SK-N-SH (cell line): ENCODE data around the gene GRIA1. TPM values are rescaled to one million over a fixed set of nuclear protein-coding genes. Genes with fewer than 3 reads are reported as not detected.

Experiments used
- CTCF ChIA-PET: fragments of 300-600, 350-600 bp; formaldehyde crosslinking; extraction: SDS; loops from one replicate; lab custom pipeline; 2021; lab: Yijun Ruan, JAX
- POLR2A ChIA-PET: fragments of 350-600 bp; sonication (Branson Sonifier 250); formaldehyde crosslinking; extraction: SDS; loops from one replicate; lab custom pipeline; 2020; ENCODE audit warnings: antibody characterized with exemption, inconsistent platforms; lab: Yijun Ruan, JAX
- DNase-seq: peaks from one replicate; pipeline ENCODE4 v3.0.0; 2012
- H2AFZ ChIP-seq: fragments of 200-600 bp; sonication (generic); 2 replicates; pipeline ENCODE4 v1.8.1; 2016; ENCODE audit warnings: antibody characterized with exemption, mild to moderate bottlenecking, low read depth
- H3F3A ChIP-seq: fragments of 200-600 bp; sonication (generic); replicated peaks from 2 replicates; pipeline ENCODE3; 2016; ENCODE audit warnings: antibody characterized with exemption, mild to moderate bottlenecking; ENCODE audit not compliant: insufficient read depth
- H3K27ac ChIP-seq, 2 experiments: fragments of 200-500 bp in 1 of 2; fragments of 200-600 bp in 1 of 2; sonication (Bioruptor generic) in 1 of 2; sonication (generic), shearing (Covaris generic) in 1 of 2; 2 replicates each; pipeline versions ENCODE4 v1.5.1 to v1.6.1; 2014 to 2016; ENCODE audit warnings: low read depth in 2 of 2, inconsistent platforms in 1 of 2, low read length in 1 of 2, mild to moderate bottlenecking in 1 of 2, mixed read lengths in 1 of 2
- H3K27me3 ChIP-seq: fragments of 200-600 bp; sonication (generic), shearing (Covaris generic); 2 replicates; pipeline ENCODE4 v1.6.1; 2016; ENCODE audit warnings: mixed run types; ENCODE audit not compliant: insufficient read depth
- H3K36me3 ChIP-seq, 2 experiments: fragments of 200-500 bp in 1 of 2; fragments of 200-600 bp in 1 of 2; sonication (Bioruptor generic) in 1 of 2; sonication (generic) in 1 of 2; replicated peaks in 1 of 2; 2 replicates each; pipeline versions ENCODE3 to v1.5.1; 2014 to 2016; ENCODE audit warnings: low read length in 1 of 2, mild to moderate bottlenecking in 1 of 2; ENCODE audit not compliant: insufficient read depth in 2 of 2, control insufficient read depth in 1 of 2
- H3K4me1 ChIP-seq, 2 experiments: fragments of 200-500 bp in 1 of 2; fragments of 200-600 bp in 1 of 2; sonication (Bioruptor generic) in 1 of 2; sonication (generic), shearing (Covaris generic) in 1 of 2; 2 replicates each; pipeline versions ENCODE4 v1.5.1 to v1.6.1; 2014 to 2016; ENCODE audit warnings: low read depth in 1 of 2, low read length in 1 of 2, mixed run types in 1 of 2; ENCODE audit not compliant: insufficient read depth in 2 of 2, control insufficient read depth in 1 of 2
- H3K4me2 ChIP-seq: fragments of 200-600 bp; sonication (generic), shearing (Covaris generic); 2 replicates; pipeline ENCODE4 v1.6.1; 2017; ENCODE audit warnings: mixed run types
- H3K4me3 ChIP-seq, 2 experiments: fragments of 200-500 bp in 1 of 2; fragments of 200-600 bp in 1 of 2; sonication (Bioruptor generic) in 1 of 2; sonication (generic), shearing (Covaris generic) in 1 of 2; 2 replicates each; pipeline versions ENCODE4 v1.5.1 to v1.8.1; 2014 to 2016; ENCODE audit warnings: low read depth in 2 of 2, inconsistent platforms in 1 of 2, low read length in 1 of 2, mild to moderate bottlenecking in 1 of 2, mixed read lengths in 1 of 2, moderate library complexity in 1 of 2
- H3K79me2 ChIP-seq: fragments of 200-600 bp; sonication (generic); 2 replicates; pipeline ENCODE4 v1.8.1; 2017; ENCODE audit warnings: mild to moderate bottlenecking; ENCODE audit not compliant: insufficient read depth
- H3K9ac ChIP-seq: fragments of 200-600 bp; sonication (generic); 2 replicates; pipeline ENCODE4 v1.6.1; 2017; ENCODE audit warnings: mixed run types
- H3K9me2 ChIP-seq: fragments of 200-600 bp; sonication (generic); 2 replicates; pipeline ENCODE4 v1.6.1; 2017; ENCODE audit warnings: mixed run types
- H3K9me3 ChIP-seq: fragments of 200-600 bp; sonication (generic); 2 replicates; pipeline ENCODE4 v1.6.1; 2017; ENCODE audit warnings: mixed run types, mild to moderate bottlenecking, moderate library complexity
- H4K20me1 ChIP-seq: fragments of 200-600 bp; sonication (generic); 2 replicates; pipeline ENCODE4 v1.6.1; 2017; ENCODE audit warnings: mild to moderate bottlenecking, mixed run types; ENCODE audit not compliant: insufficient read depth
- CHD2 ChIP-seq: fragments of 150-350 bp; IDR thresholded peaks from 2 replicates; pipeline ENCODE4 v1.6.1; 2018; ENCODE audit warnings: low read length; ENCODE audit not compliant: partially characterized antibody
- ELF1 ChIP-seq: IDR thresholded peaks from 2 replicates; pipeline ENCODE4 v1.4.0; 2012
- FOSL2 ChIP-seq: IDR thresholded peaks from 2 replicates; pipeline ENCODE4 v1.4.0; 2012; ENCODE audit warnings: low read depth, mild to moderate bottlenecking, moderate library complexity, borderline replicate concordance
- FOXM1 ChIP-seq: IDR thresholded peaks from 2 replicates; pipeline ENCODE4 v1.4.0; 2012; ENCODE audit warnings: low read depth, mild to moderate bottlenecking
- GATA2 ChIP-seq: sonication (generic); formaldehyde crosslinking; IDR thresholded peaks from 2 replicates; pipeline ENCODE4 v1.5.0; 2020; ENCODE audit warnings: mild to moderate bottlenecking, missing genetic modification reagents
- JUND ChIP-seq: IDR thresholded peaks from 2 replicates; pipeline ENCODE4 v1.4.0; 2012
- MEF2A ChIP-seq: IDR thresholded peaks from 2 replicates; pipeline ENCODE4 v1.4.0; 2012; ENCODE audit warnings: low read depth, borderline replicate concordance
- NFIC ChIP-seq: IDR thresholded peaks from 2 replicates; pipeline ENCODE4 v1.4.0; 2012; ENCODE audit warnings: borderline replicate concordance
- PBX3 ChIP-seq: IDR thresholded peaks from 2 replicates; pipeline ENCODE4; 2012
- RAD21 ChIP-seq: IDR thresholded peaks from 2 replicates; pipeline ENCODE4 v1.6.1; 2012; ENCODE audit warnings: mild to moderate bottlenecking, low read length
- RCOR1 ChIP-seq: fragments of 150-350 bp; IDR thresholded peaks from 2 replicates; pipeline ENCODE4 v1.6.1; 2017; ENCODE audit warnings: antibody characterized with exemption, low read length
- REST ChIP-seq: IDR thresholded peaks from 2 replicates; pipeline ENCODE4 v1.6.1; 2012; ENCODE audit warnings: mild to moderate bottlenecking, low read depth, low read length, moderate library complexity
- RFX5 ChIP-seq: IDR thresholded peaks from 2 replicates; pipeline ENCODE4 v1.6.1; 2012; ENCODE audit warnings: mild to moderate bottlenecking, improper control_type of control experiment, low read length
- USF1 ChIP-seq: IDR thresholded peaks from 2 replicates; pipeline ENCODE4 v1.4.0; 2012; ENCODE audit warnings: low read depth, borderline replicate concordance
- WGBS: methylation state at CpG from one replicate; pipeline ENCODE4 v1.1.6; 2017; ENCODE audit warnings: low lambda C conversion rate; 5-methylcytosine and 5-hydroxymethylcytosine counted together
- polyA plus RNA-seq, 3 experiments: library from polyadenylated mRNA; depleted of rRNA; stranded (reverse); fragments of >200 nt; gene quantifications; 2 replicates each; pipeline ENCODE4 v1.2.3, GENCODE V29; 2012
- TF ChIP-seq, protein P1 (sequence below): fragments of 200-600 bp; sonication (generic); IDR thresholded peaks from 2 replicates; pipeline ENCODE4 v1.6.1; 2017; ENCODE audit warnings: antibody characterized with exemption, mild to moderate bottlenecking, moderate library complexity
- TF ChIP-seq, protein P2 (sequence below): fragments of 150-350 bp; IDR thresholded peaks from 2 replicates; pipeline ENCODE4 v1.6.1; 2017; ENCODE audit warnings: antibody characterized with exemption, low read length, low read depth, borderline replicate concordance

The GRIA1 gene
- 0.35 and 0.80 TPM in 2 replicates for polyA plus RNA-seq (2012; rRNA removed)
- polyA plus RNA-seq (2012; cell fraction: cytosol; rRNA removed): 0.27 and 0.39 TPM in 2 replicates
- polyA plus RNA-seq (2012; cell fraction: nucleus; rRNA removed): 0.62 and 0.83 TPM in 2 replicates

- no peaks in the 10 kb centered on the region for H4K20me1 ChIP-seq
- H3K4me3 ChIP-seq: peak within 1 kb of the TSS in 1 of 2 experiments; percentile 22; a peak in 1 of 4 replicates
- H3K79me2 ChIP-seq: no peaks in the 10 kb centered on the region
- peaks cover 0 to 2% of the 10 kb centered on the region in 2 experiments; a peak in 1 of 4 replicates for H3K4me1 ChIP-seq
- POLR2A ChIA-PET: no interaction called here
- H3F3A ChIP-seq: no peaks in the 10 kb centered on the region
- WGBS: 48% methylated on average over 20 of the region's 20 CpGs
- TF ChIP-seq RFX5 (no peak), JUND (no peak), REST (no peak), NFIC (no peak), PBX3 (no peak), CHD2 (no peak), USF1 (no peak), FOXM1 (no peak), GATA2 (no peak), RCOR1 (no peak), RAD21 (no peak), FOSL2 (no peak), MEF2A (no peak), ELF1 (no peak)
- TF ChIP-seq, protein P1, sequence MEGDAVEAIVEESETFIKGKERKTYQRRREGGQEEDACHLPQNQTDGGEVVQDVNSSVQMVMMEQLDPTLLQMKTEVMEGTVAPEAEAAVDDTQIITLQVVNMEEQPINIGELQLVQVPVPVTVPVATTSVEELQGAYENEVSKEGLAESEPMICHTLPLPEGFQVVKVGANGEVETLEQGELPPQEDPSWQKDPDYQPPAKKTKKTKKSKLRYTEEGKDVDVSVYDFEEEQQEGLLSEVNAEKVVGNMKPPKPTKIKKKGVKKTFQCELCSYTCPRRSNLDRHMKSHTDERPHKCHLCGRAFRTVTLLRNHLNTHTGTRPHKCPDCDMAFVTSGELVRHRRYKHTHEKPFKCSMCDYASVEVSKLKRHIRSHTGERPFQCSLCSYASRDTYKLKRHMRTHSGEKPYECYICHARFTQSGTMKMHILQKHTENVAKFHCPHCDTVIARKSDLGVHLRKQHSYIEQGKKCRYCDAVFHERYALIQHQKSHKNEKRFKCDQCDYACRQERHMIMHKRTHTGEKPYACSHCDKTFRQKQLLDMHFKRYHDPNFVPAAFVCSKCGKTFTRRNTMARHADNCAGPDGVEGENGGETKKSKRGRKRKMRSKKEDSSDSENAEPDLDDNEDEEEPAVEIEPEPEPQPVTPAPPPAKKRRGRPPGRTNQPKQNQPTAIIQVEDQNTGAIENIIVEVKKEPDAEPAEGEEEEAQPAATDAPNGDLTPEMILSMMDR: no peak
- TF ChIP-seq, protein P2, sequence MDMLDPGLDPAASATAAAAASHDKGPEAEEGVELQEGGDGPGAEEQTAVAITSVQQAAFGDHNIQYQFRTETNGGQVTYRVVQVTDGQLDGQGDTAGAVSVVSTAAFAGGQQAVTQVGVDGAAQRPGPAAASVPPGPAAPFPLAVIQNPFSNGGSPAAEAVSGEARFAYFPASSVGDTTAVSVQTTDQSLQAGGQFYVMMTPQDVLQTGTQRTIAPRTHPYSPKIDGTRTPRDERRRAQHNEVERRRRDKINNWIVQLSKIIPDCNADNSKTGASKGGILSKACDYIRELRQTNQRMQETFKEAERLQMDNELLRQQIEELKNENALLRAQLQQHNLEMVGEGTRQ: no peak
- DNase-seq: peak; percentile 15
- no peak within 1 kb of the TSS for H3K27ac ChIP-seq
- no peak within 1 kb of the TSS for H2AFZ ChIP-seq
- no peak within 1 kb of the TSS for H3K4me2 ChIP-seq
- H3K36me3 ChIP-seq: no peaks in the 10 kb centered on the region
- no peak within 1 kb of the TSS for H3K9ac ChIP-seq
- no peaks in the 10 kb centered on the region for H3K9me2 ChIP-seq
- H3K9me3 ChIP-seq: no peaks in the 10 kb centered on the region
- H3K27me3 ChIP-seq: no peaks in the 10 kb centered on the region
- CTCF ChIA-PET: interaction anchor here (1.2 to 1.4 kb wide), 2 partner anchors 16 to 474 kb away, joined by 3 read pairs; no protein-coding TSS in a partner anchor
Measured at GRCh38 chr5:153490118-153491037, at the start of gene GRIA1. Gene GRIA1, plus strand, starts transcription at chr5:153490670.
